H9 (cell line): ENCODE measurements around the gene SCN2B. TPM values are rescaled to one million over a fixed set of nuclear protein-coding genes. Genes with fewer than 3 reads are reported as not detected.

ENCODE experiments used
- DNase-seq: peaks from one replicate; pipeline ENCODE4 v3.0.0-alpha.2; 2017
- H2AFZ ChIP-seq: one replicate; pipeline ENCODE4 v1.6.1; 2013; ENCODE audit warnings: mild to moderate bottlenecking, low read length, control low read depth, moderate library complexity
- H2AK5ac ChIP-seq: 2 replicates; pipeline ENCODE4 v1.6.1; 2013; ENCODE audit warnings: low read length, control low read depth, mixed read lengths; ENCODE audit not compliant: insufficient read length
- H2BK120ac ChIP-seq: one replicate; pipeline ENCODE4 v1.6.1; 2013; ENCODE audit warnings: low read depth, mild to moderate bottlenecking, low read length, control low read depth, inconsistent platforms; ENCODE audit not compliant: poor library complexity, severe bottlenecking
- H2BK12ac ChIP-seq: 2 replicates; pipeline ENCODE4 v1.6.1; 2013; ENCODE audit warnings: low read length, control low read depth, mixed read lengths, low read depth; ENCODE audit not compliant: insufficient read length
- H2BK15ac ChIP-seq: 2 replicates; pipeline ENCODE4 v1.6.1; 2013; ENCODE audit warnings: low read depth, low read length, control low read depth
- H2BK20ac ChIP-seq: one replicate; pipeline ENCODE4 v1.6.1; 2013; ENCODE audit warnings: low read depth, mild to moderate bottlenecking, low read length, control low read depth, inconsistent platforms; ENCODE audit not compliant: poor library complexity, severe bottlenecking
- H2BK5ac ChIP-seq: 2 replicates; pipeline ENCODE4 v1.6.1; 2013; ENCODE audit warnings: low read length, control low read depth, mixed read lengths; ENCODE audit not compliant: insufficient read length
- H3K14ac ChIP-seq: 2 replicates; pipeline ENCODE4 v1.6.1; 2013; ENCODE audit warnings: low read length, control low read depth; ENCODE audit not compliant: insufficient read depth
- H3K18ac ChIP-seq: 2 replicates; pipeline ENCODE4 v1.6.1; 2013; ENCODE audit warnings: low read depth, mild to moderate bottlenecking, mixed read lengths, low read length, control low read depth; ENCODE audit not compliant: insufficient read length
- H3K23ac ChIP-seq: 2 replicates; pipeline ENCODE4 v1.6.1; 2013; ENCODE audit warnings: low read length, control low read depth, mixed read lengths, low read depth; ENCODE audit not compliant: insufficient read length
- H3K23me2 ChIP-seq: 2 replicates; pipeline ENCODE4 v1.6.1; 2013; ENCODE audit warnings: low read depth, mild to moderate bottlenecking, mixed read lengths, low read length, control low read depth; ENCODE audit not compliant: insufficient read length, poor library complexity, severe bottlenecking
- H3K27ac ChIP-seq: 2 replicates; pipeline ENCODE4 v1.5.1; 2013; ENCODE audit warnings: low read length, control low read depth, mixed read lengths, low read depth; ENCODE audit not compliant: insufficient read length
- H3K27me3 ChIP-seq: 2 replicates; pipeline ENCODE4 v1.6.1; 2013; ENCODE audit warnings: low read length, control low read depth, inconsistent platforms; ENCODE audit not compliant: insufficient read depth
- H3K4ac ChIP-seq: 2 replicates; pipeline ENCODE4 v1.6.1; 2013; ENCODE audit warnings: low read depth, mild to moderate bottlenecking, control low read depth, inconsistent platforms, low read length, moderate library complexity
- H3K4me1 ChIP-seq: 2 replicates; pipeline ENCODE4 v1.6.1; 2013; ENCODE audit warnings: low read length, control low read depth, inconsistent platforms; ENCODE audit not compliant: insufficient read depth
- H3K4me2 ChIP-seq: 2 replicates; pipeline ENCODE4 v1.6.1; 2013; ENCODE audit warnings: low read length, control low read depth, mixed read lengths; ENCODE audit not compliant: insufficient read length, insufficient read depth
- H3K56ac ChIP-seq: 2 replicates; pipeline ENCODE4 v1.6.1; 2013; ENCODE audit warnings: low read depth, mild to moderate bottlenecking, mixed read lengths, low read length, control low read depth; ENCODE audit not compliant: insufficient read length
- H3K79me1 ChIP-seq: 2 replicates; pipeline ENCODE4 v1.6.1; 2013; ENCODE audit warnings: low read depth, mild to moderate bottlenecking, moderate library complexity, low read length, control low read depth, inconsistent platforms; ENCODE audit not compliant: insufficient read depth, poor library complexity, severe bottlenecking
- H3K79me2 ChIP-seq: 2 replicates; pipeline ENCODE4 v1.6.1; 2013; ENCODE audit warnings: low read length, control low read depth, inconsistent platforms; ENCODE audit not compliant: insufficient read depth
- H3K9ac ChIP-seq: 2 replicates; pipeline ENCODE4 v1.6.1; 2013; ENCODE audit warnings: low read length, control low read depth, mixed read lengths; ENCODE audit not compliant: insufficient read length; ENCODE audit errors: extremely low read depth
- H3K9me3 ChIP-seq: one replicate; pipeline ENCODE4 v1.6.1; 2013; ENCODE audit warnings: low read depth, low read length, inconsistent platforms; ENCODE audit not compliant: control insufficient read depth
- H3T11ph ChIP-seq: one replicate; pipeline ENCODE4 v1.6.1; 2013; ENCODE audit warnings: mild to moderate bottlenecking, low read length, control low read depth, inconsistent platforms
- H4K20me1 ChIP-seq: one replicate; pipeline ENCODE4 v1.6.1; 2013; ENCODE audit not compliant: control insufficient read depth, insufficient read length, insufficient read depth
- H4K5ac ChIP-seq: 2 replicates; pipeline ENCODE4 v1.6.1; 2013; ENCODE audit warnings: low read depth, mild to moderate bottlenecking, mixed read lengths, low read length, control low read depth; ENCODE audit not compliant: insufficient read length
- H4K8ac ChIP-seq: replicated peaks from 2 replicates; pipeline ENCODE4 v1.6.1; 2013; ENCODE audit warnings: low read length, control low read depth, mixed read lengths, low read depth; ENCODE audit not compliant: insufficient read length
- H4K91ac ChIP-seq: 2 replicates; pipeline ENCODE4 v1.6.1; 2013; ENCODE audit warnings: low read depth, mild to moderate bottlenecking, moderate library complexity, mixed read lengths, low read length, control low read depth; ENCODE audit not compliant: insufficient read length
- H3K27ac Mint-ChIP-seq, 3 experiments: 2 replicates in 2 of 3; 3 replicates in 1 of 3; pipeline ENCODE4 v1.8.0; 2020 to 2021; ENCODE audit warnings: mixed read lengths in 3 of 3, mild to moderate bottlenecking in 1 of 3, moderate library complexity in 1 of 3
- H3K27me3 Mint-ChIP-seq: 2 replicates; pipeline ENCODE4 v1.8.0; 2021; ENCODE audit warnings: low read depth, mild to moderate bottlenecking, moderate library complexity, mixed read lengths
- H3K36me3 Mint-ChIP-seq, 3 experiments: 2 replicates in 2 of 3; 3 replicates in 1 of 3; pipeline ENCODE4 v1.8.0; 2020 to 2021; ENCODE audit warnings: low read depth in 3 of 3, mixed read lengths in 3 of 3; ENCODE audit not compliant: insufficient read depth in 1 of 3
- H3K4me1 Mint-ChIP-seq, 2 experiments: 2 replicates each; pipeline ENCODE4 v1.8.0; 2020; ENCODE audit warnings: mixed read lengths in 2 of 2
- H3K4me3 Mint-ChIP-seq, 2 experiments: 2 replicates in 1 of 2; 3 replicates in 1 of 2; pipeline ENCODE4 v1.8.0; 2020 to 2021; ENCODE audit warnings: mild to moderate bottlenecking in 2 of 2, mixed read lengths in 2 of 2, moderate library complexity in 1 of 2
- H3K9me3 Mint-ChIP-seq, 2 experiments: 2 replicates in 1 of 2; 3 replicates in 1 of 2; pipeline ENCODE4 v1.8.0; 2020; ENCODE audit warnings: mild to moderate bottlenecking in 2 of 2, mixed read lengths in 2 of 2, moderate library complexity in 1 of 2
- whole genome bisulfite sequencing: extraction: QIAGEN DNeasy Blood & Tissue Kit; methylation state at CpG from one replicate; pipeline ENCODE4 v1.1.7; 2013; ENCODE audit warnings: missing lambda C conversion rate, low lambda C conversion rate, mixed read lengths; ENCODE audit not compliant: insufficient read length; ENCODE audit errors: extremely low coverage; 5-methylcytosine and 5-hydroxymethylcytosine counted together
- total RNA-seq: library from RNA; stranded (reverse); gene quantifications from 2 replicates; pipeline ENCODE4 v1.2.1, GENCODE V29; 2021
- TF ChIP-seq, protein P1 (sequence below): fragments of 200-600 bp; sonication (generic); conservative IDR thresholded peaks from 3 replicates; pipeline ENCODE4 v1.8.0; 2021; ENCODE audit warnings: antibody characterized with exemption, mild to moderate bottlenecking

SCN2B gene
- total RNA-seq, 1 experiment from 2014 or later = not detected

DNA sequence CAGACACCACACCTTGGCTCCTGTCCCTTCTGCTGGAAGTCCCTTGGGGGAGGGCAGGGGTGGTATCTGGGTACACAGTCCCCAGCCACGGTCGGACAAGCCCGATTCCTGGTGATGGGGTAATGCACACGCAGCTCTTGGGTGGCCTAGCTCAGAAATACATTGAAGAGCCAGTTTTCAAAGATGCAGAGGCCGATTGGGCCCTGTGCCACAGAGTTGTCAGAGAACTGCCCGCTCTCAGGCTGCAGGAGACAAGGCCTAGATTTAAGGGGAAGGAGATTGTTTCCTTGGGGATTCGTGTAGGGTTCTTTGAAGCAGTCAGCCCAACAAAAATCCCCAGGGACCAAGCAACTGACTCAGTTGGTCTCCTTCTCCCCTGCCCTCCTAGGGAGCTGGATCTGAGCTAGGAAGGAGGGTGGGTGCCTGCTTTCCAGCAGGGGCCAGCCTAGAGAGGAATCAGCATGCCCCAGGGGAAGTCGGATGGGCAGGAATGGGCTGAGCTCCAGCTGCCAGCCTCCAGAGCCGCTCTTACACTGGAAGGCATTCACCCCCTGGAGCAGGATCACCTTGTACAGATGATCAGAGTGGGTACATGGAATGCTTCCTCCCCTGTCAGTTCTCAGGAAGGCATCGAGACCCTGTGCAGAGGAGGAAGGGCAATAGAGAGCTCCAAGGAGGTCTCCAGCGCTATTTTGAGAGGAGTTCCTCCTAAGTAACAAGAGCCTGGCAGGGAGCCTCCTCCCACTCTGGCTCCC is 20.5 kb downstream of the SCN2B start:
- Histone ChIP-seq H3K9ac (no peak overlapping the region), H2AK5ac (no peak overlapping the region), H3K79me1 (no peaks in the 10 kb centered on the region), H2BK15ac (no peak overlapping the region), H3K14ac (no peak overlapping the region), H4K8ac (no peak overlapping the region), H3K79me2 (no peaks in the 10 kb centered on the region), H2AFZ (no peak overlapping the region), H3K9me3 (no peaks in the 10 kb centered on the region), H3K23me2 (peaks cover 30% of the 10 kb centered on the region), H2BK20ac (no peak overlapping the region), H2BK120ac (no peak overlapping the region), H2BK5ac (no peak overlapping the region), H3K4ac (no peak overlapping the region), H3K27ac (no peak overlapping the region), H3K4me2 (peak overlapping the region; percentile 52), H3K56ac (no peak overlapping the region), H3K18ac (no peak overlapping the region), H4K20me1 (no peaks in the 10 kb centered on the region), H3T11ph (no peak overlapping the region), H3K27me3 (peaks cover 63% of the 10 kb centered on the region), H4K91ac (no peak overlapping the region), H3K4me1 (peaks cover 15% of the 10 kb centered on the region), H2BK12ac (no peak overlapping the region), H4K5ac (no peak overlapping the region), H3K23ac (no peak overlapping the region)
- Mint-ChIP-seq H3K27ac (peak overlapping the region in 1 of 3 experiments; percentile 59; a peak in 1 of 7 replicates), H3K4me1 (peaks cover 48 to 54% of the 10 kb centered on the region in 2 experiments), H3K36me3 (no peaks in the 10 kb centered on the region; a peak in 1 of 7 replicates), H3K4me3 (peak overlapping the region; percentile 35 to 72; a peak in 4 of 5 replicates), H3K9me3 (no peaks in the 10 kb centered on the region; a peak in 1 of 5 replicates), H3K27me3 (peaks cover 98% of the 10 kb centered on the region)
- no CpG with 5 or more reads among the region's 11 CpGs for WGBS
- no peak for DNase-seq
- TF ChIP-seq, protein P1, sequence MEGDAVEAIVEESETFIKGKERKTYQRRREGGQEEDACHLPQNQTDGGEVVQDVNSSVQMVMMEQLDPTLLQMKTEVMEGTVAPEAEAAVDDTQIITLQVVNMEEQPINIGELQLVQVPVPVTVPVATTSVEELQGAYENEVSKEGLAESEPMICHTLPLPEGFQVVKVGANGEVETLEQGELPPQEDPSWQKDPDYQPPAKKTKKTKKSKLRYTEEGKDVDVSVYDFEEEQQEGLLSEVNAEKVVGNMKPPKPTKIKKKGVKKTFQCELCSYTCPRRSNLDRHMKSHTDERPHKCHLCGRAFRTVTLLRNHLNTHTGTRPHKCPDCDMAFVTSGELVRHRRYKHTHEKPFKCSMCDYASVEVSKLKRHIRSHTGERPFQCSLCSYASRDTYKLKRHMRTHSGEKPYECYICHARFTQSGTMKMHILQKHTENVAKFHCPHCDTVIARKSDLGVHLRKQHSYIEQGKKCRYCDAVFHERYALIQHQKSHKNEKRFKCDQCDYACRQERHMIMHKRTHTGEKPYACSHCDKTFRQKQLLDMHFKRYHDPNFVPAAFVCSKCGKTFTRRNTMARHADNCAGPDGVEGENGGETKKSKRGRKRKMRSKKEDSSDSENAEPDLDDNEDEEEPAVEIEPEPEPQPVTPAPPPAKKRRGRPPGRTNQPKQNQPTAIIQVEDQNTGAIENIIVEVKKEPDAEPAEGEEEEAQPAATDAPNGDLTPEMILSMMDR = no peak
